Calu3 (cell line): ENCODE results near the gene KIRREL3. TPM values are rescaled to one million over a fixed set of nuclear protein-coding genes. Genes with fewer than 3 reads are reported as not detected.

Experiments
- BruUV-seq: library from RNA; stranded (reverse); fragments of 400-500 nt; replicated peaks from 2 replicates; lab custom pipeline; 2021; lab: Mats Ljungman, UMichigan
- CTCF ChIA-PET: fragments of 300-600 bp; sonication (Branson Sonifier 250); formaldehyde crosslinking; loops from one replicate; lab custom pipeline; 2022; ENCODE audit warnings: antibody characterized with exemption; lab: Charles Lee
- DNase-seq: peaks from one replicate; pipeline ENCODE4 v3.0.0; 2022
- H3K27ac Mint-ChIP-seq: one replicate; pipeline ENCODE4 v1.8.0; 2022; ENCODE audit warnings: mixed read lengths; ENCODE audit not compliant: unreplicated experiment
- H3K27me3 Mint-ChIP-seq: one replicate; pipeline ENCODE4 v1.8.0; 2022; ENCODE audit warnings: mixed read lengths; ENCODE audit not compliant: unreplicated experiment
- H3K36me3 Mint-ChIP-seq: one replicate; pipeline ENCODE4 v1.8.0; 2022; ENCODE audit warnings: mild to moderate bottlenecking, moderate library complexity, mixed read lengths; ENCODE audit not compliant: insufficient read depth, unreplicated experiment
- H3K4me1 Mint-ChIP-seq: one replicate; pipeline ENCODE4 v1.8.0; 2022; ENCODE audit warnings: mild to moderate bottlenecking, low read depth, mixed read lengths; ENCODE audit not compliant: unreplicated experiment
- H3K4me3 Mint-ChIP-seq: one replicate; pipeline ENCODE4 v1.8.0; 2022; ENCODE audit warnings: mild to moderate bottlenecking, low read depth, moderate library complexity, mixed read lengths; ENCODE audit not compliant: unreplicated experiment
- H3K9me3 Mint-ChIP-seq: one replicate; pipeline ENCODE4 v1.8.0; 2022; ENCODE audit warnings: low read depth, mixed read lengths; ENCODE audit not compliant: unreplicated experiment
- intact Hi-C: fragments of 100-400 bp; cut with micrococcal nuclease; formaldehyde crosslinking; loops from one replicate; pipeline ENCODE4 v1.10.0; 2022; ENCODE audit not compliant: unreplicated experiment
- total RNA-seq: library from RNA; stranded (reverse); gene quantifications from 2 replicates; pipeline ENCODE4 v1.2.3, GENCODE V29; 2022
- TF ChIP-seq, protein P1 (sequence below): fragments of 200-600 bp; IDR thresholded peaks from one replicate; pipeline ENCODE4 v1.8.0; 2022; ENCODE audit warnings: antibody characterized with exemption; ENCODE audit not compliant: unreplicated experiment

KIRREL3 gene
- total RNA-seq, 1 experiment from 2014 or later = 0.26 TPM

DNA sequence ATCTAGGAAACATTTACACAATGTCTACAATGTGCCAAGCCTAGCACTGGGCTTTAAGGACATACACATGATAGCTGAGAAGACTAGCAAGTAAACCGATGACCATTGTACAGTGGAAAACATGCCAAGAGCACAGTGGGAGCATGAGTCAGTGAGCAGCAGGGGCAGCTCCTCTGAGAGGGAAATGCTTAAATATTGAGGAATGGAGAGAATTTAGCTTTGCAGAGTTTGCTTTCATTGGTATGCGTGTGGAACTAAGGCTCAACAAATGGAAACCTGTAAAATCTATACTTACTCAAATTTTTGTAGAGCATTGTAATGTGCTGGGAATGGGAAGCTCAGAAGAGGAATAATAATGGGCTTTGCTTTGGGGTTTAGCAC, 362.8 kb downstream of the KIRREL3 start:
- Mint-ChIP-seq H3K27ac (no peak overlapping the region), H3K4me3 (no peak overlapping the region), H3K36me3 (no peaks in the 10 kb centered on the region), H3K4me1 (no peaks in the 10 kb centered on the region), H3K27me3 (peaks cover 55% of the 10 kb centered on the region), H3K9me3 (no peaks in the 10 kb centered on the region)
- no peak for DNase-seq
- BruUV-seq = no TSS peak
- CTCF ChIA-PET = interaction anchor here (0.6 kb wide), 1 partner anchor 79 kb away, joined by 12 read pairs; no protein-coding TSS in a partner anchor
- TF ChIP-seq, protein P1, sequence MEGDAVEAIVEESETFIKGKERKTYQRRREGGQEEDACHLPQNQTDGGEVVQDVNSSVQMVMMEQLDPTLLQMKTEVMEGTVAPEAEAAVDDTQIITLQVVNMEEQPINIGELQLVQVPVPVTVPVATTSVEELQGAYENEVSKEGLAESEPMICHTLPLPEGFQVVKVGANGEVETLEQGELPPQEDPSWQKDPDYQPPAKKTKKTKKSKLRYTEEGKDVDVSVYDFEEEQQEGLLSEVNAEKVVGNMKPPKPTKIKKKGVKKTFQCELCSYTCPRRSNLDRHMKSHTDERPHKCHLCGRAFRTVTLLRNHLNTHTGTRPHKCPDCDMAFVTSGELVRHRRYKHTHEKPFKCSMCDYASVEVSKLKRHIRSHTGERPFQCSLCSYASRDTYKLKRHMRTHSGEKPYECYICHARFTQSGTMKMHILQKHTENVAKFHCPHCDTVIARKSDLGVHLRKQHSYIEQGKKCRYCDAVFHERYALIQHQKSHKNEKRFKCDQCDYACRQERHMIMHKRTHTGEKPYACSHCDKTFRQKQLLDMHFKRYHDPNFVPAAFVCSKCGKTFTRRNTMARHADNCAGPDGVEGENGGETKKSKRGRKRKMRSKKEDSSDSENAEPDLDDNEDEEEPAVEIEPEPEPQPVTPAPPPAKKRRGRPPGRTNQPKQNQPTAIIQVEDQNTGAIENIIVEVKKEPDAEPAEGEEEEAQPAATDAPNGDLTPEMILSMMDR = no peak
- intact Hi-C loops = no loop called here

DNA sequence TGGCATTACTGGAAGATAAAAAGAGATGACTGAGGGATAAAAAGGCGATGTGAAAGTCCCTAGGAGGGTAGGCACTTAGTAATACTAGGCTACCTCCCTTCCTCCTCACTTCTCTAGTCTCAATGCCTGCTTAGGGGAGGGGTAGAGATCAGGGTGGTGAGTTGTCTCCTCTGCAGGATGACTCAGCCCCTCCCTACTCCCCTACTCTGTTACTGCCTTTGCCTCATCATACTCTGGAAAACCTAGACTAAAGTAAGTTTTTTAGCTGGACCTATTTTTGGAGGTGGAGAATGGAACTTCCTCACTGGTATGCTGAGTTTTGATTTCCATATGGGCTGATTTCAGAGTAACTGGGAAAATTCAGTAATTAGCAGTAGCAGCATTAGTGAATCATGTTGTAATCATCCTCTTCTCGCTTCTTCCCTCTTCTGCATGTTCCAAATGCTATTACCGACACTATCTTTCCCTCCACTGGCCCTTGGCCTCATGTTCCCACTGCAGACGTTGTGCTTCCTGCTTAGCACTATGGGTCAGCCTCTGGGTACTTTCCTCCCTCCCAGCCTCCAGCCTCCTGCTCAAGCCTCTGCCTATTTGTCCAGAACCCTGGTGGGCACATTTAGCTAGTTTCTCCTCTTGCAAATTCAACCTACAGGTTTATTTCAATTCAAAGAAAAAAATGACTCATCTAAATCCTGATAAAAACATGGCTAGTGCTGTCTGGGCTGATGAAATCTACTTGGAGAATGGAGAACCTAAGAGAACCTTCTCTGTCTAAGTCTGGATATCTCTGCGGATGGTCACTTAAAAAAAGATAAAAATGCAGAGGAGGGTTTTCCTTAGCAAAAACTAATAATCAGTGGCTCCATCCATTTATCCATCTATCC, 363.4 kb downstream of the KIRREL3 start:
- Mint-ChIP-seq H3K36me3 (no peaks in the 10 kb centered on the region), H3K4me3 (no peak overlapping the region), H3K9me3 (no peaks in the 10 kb centered on the region), H3K27me3 (peaks cover 61% of the 10 kb centered on the region), H3K27ac (no peak overlapping the region), H3K4me1 (no peaks in the 10 kb centered on the region)
- TF ChIP-seq, protein P1 = no peak
- intact Hi-C loops = no loop called here
- no peak for DNase-seq
- CTCF ChIA-PET = interaction anchor here (0.6 kb wide), 1 partner anchor 79 kb away, joined by 12 read pairs; no protein-coding TSS in a partner anchor
- BruUV-seq = no TSS peak

DNA sequence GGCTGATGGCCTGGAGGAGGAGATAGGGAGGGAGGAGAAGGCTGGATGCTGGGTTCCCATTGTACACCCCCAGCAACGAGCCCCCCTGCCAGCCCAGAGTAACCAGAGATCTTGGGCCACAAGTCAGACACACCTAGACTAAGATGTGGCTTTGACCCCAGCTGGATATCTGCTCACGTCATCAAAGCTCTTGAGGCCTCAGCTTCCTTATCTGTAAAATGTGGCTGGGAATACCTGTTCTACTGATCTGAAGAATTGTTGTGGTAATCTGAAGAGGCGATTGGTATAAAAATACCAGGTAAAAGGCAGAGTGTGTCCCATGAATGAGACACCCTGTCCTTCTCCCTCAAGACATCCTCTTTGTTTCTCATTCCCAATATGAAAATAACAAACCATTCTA, 365.1 kb downstream of the KIRREL3 start:
- H3K4me3 Mint-ChIP-seq = no peak overlapping the region
- no peaks in the 10 kb centered on the region for H3K9me3 Mint-ChIP-seq
- intact Hi-C loops = no loop called here
- no peak overlapping the region for H3K27ac Mint-ChIP-seq
- H3K36me3 Mint-ChIP-seq = no peaks in the 10 kb centered on the region
- TF ChIP-seq, protein P1 = no peak
- peaks cover 74% of the 10 kb centered on the region for H3K27me3 Mint-ChIP-seq
- no peak for DNase-seq
- BruUV-seq = no TSS peak
- CTCF ChIA-PET = no interaction called here
- H3K4me1 Mint-ChIP-seq = no peaks in the 10 kb centered on the region

- intact Hi-C loops = no loop called here
- BruUV-seq = no TSS peak
- H3K27me3 Mint-ChIP-seq = peaks cover 79% of the 10 kb centered on the region
- TF ChIP-seq, protein P1 = no peak
- CTCF ChIA-PET = interaction anchor here (1.9 kb wide), 1 partner anchor 28 kb away, joined by 4 read pairs; no protein-coding TSS in a partner anchor
- H3K27ac Mint-ChIP-seq = no peak overlapping the region
- H3K36me3 Mint-ChIP-seq = no peaks in the 10 kb centered on the region
- no peak for DNase-seq
- H3K4me1 Mint-ChIP-seq = no peaks in the 10 kb centered on the region
- H3K4me3 Mint-ChIP-seq = no peak overlapping the region
- H3K9me3 Mint-ChIP-seq = no peaks in the 10 kb centered on the region
Observed at GRCh38 chr11:126634963-126635362, 365.6 kb downstream of the KIRREL3 start.
